Right lobe of liver (tissue), 4 donors: ENCODE measurements around the gene ULK4.
"Not testable (repeated sequence)": the region's sequence is repeated elsewhere in the genome, so short reads cannot be mapped to it uniquely, and the experiment has no call there.

Source experiments
- CTCF ChIP-seq, 4 donors: fragments of 200-600 bp in 3 of 4; fragments of 450-650 bp in 1 of 4; IDR thresholded peaks; one replicate each; pipeline versions ENCODE4 v1.5.1 to v1.8.0; 2016 to 2022; ENCODE audit warnings: antibody characterized with exemption in 4 of 4, mild to moderate bottlenecking in 2 of 4
- POLR2A ChIP-seq: fragments of 450-650 bp; IDR thresholded peaks from one replicate; pipeline ENCODE4 v1.6.1; 2017; ENCODE audit warnings: antibody characterized with exemption, mild to moderate bottlenecking
- donor health status: DM: no; HTN: no; CAD: no.
- donor health status: DM: no; HTN: no; CAD: no.
- donor health status: DM: no; HTN: yes; CAD: no.

- TF ChIP-seq CTCF (IDR thresholded peaks at IDR 0.05); POLR2A: not testable (repeated sequence)
These were observed 21.2 kb upstream of the ULK4 start for GRCh38 chr3:41983091-41983490.
